HepG2 (cell line): ENCODE measurements around the gene NEUROD1. TPM values are rescaled to one million over a fixed set of nuclear protein-coding genes. Genes with fewer than 3 reads are reported as not detected.

Source experiments
- ATAC-seq: fragments of 200-7000 bp; cut with Tn5 transposase; 3 replicates; pipeline ENCODE4 v1.9.1; 2020; ENCODE audit warnings: mild to moderate bottlenecking, moderate library complexity
- BruUV-seq: library from RNA; stranded (reverse); fragments of 400-500 nt; replicated peaks from 2 replicates; lab custom pipeline; 2021; lab: Mats Ljungman, UMichigan
- CTCF ChIA-PET: fragments of 300-600 bp; formaldehyde crosslinking; extraction: SDS; loops from one replicate; lab custom pipeline; 2021; ENCODE audit warnings: low total read pairs, inconsistent platforms, low intra/inter-chr PET ratio; lab: Yijun Ruan, JAX
- POLR2A ChIA-PET: fragments of 350-600 bp; sonication (Branson Sonifier 250); formaldehyde crosslinking; loops from one replicate; lab custom pipeline; 2020; ENCODE audit warnings: antibody characterized with exemption, inconsistent platforms; lab: Yijun Ruan, JAX
- DNase-seq: peaks from one replicate; pipeline ENCODE4 v3.0.0-alpha.2; 2015; ENCODE audit warnings: low spot score
- FAIRE-seq: peaks from 3 replicates; lab custom pipeline; 2011; peaks lifted over from hg19 to GRCh38; lab: Jason Lieb, UNC
- H2AFZ ChIP-seq: one replicate; pipeline ENCODE4 v1.6.1; 2011; ENCODE audit warnings: low read length, inconsistent platforms
- H3K27ac ChIP-seq: fragments of 300-600 bp; 3 replicates; pipeline ENCODE4 v1.8.0; 2011; ENCODE audit warnings: mixed run types, mild to moderate bottlenecking, mixed read lengths, low read length, inconsistent platforms; ENCODE audit not compliant: insufficient read depth; ENCODE audit errors: extremely low read length
- H3K27me3 ChIP-seq, 2 experiments: fragments of 200-600 bp in 1 of 2; 2 replicates in 1 of 2; 3 replicates in 1 of 2; pipeline versions ENCODE4 v1.6.0 to v1.8.0; 2011; ENCODE audit warnings: low read length in 2 of 2, mild to moderate bottlenecking in 2 of 2, moderate library complexity in 2 of 2, inconsistent platforms in 1 of 2; ENCODE audit not compliant: insufficient read depth in 2 of 2, control insufficient read depth in 1 of 2
- H3K36me3 ChIP-seq, 2 experiments: fragments of 200-600 bp in 1 of 2; replicated peaks in 1 of 2; 2 replicates in 1 of 2; 3 replicates in 1 of 2; pipeline versions ENCODE4 v1.5.1 to v1.8.0; 2011; ENCODE audit warnings: low read length in 2 of 2, inconsistent platforms in 1 of 2; ENCODE audit not compliant: insufficient read depth in 2 of 2, control insufficient read depth in 1 of 2
- H3K4me1 ChIP-seq: 2 replicates; pipeline ENCODE4 v1.5.1; 2012; ENCODE audit warnings: low read length, inconsistent platforms; ENCODE audit not compliant: insufficient read depth
- H3K4me2 ChIP-seq: 2 replicates; pipeline ENCODE4 v1.6.0; 2011; ENCODE audit warnings: low read depth, low read length, inconsistent platforms
- H3K4me3 ChIP-seq, 3 experiments: fragments of 200-600 bp in 1 of 3; sonication (generic), shearing (Covaris generic) in 1 of 3; replicated peaks in 1 of 3; 2 replicates each; pipeline ENCODE4 v1.5.1; 2011 to 2016; ENCODE audit warnings: low read length in 3 of 3, inconsistent platforms in 2 of 3, low read depth in 2 of 3, mild to moderate bottlenecking in 2 of 3, control low read depth in 1 of 3, mixed read lengths in 1 of 3; ENCODE audit not compliant: insufficient read depth in 1 of 3
- H3K79me2 ChIP-seq: one replicate; pipeline ENCODE4 v1.6.1; 2011; ENCODE audit warnings: low read length, inconsistent platforms; ENCODE audit not compliant: insufficient read depth
- H3K9ac ChIP-seq: 2 replicates; pipeline ENCODE4 v1.6.0; 2011; ENCODE audit warnings: mild to moderate bottlenecking, low read depth, low read length, inconsistent platforms; ENCODE audit not compliant: insufficient read depth
- H3K9me3 ChIP-seq: 2 replicates; pipeline ENCODE4 v1.5.1; 2012; ENCODE audit warnings: mild to moderate bottlenecking, low read length
- H4K20me1 ChIP-seq: 2 replicates; pipeline ENCODE4 v1.6.0; 2011; ENCODE audit warnings: inconsistent platforms, mild to moderate bottlenecking, low read length, moderate library complexity; ENCODE audit not compliant: insufficient read depth
- CREB1 ChIP-seq, 2 experiments: fragments of 450-650 bp in 1 of 2; IDR thresholded peaks; 2 replicates each; pipeline ENCODE4 v1.6.1; 2016 to 2017; ENCODE audit warnings: control low read depth in 1 of 2, mild to moderate bottlenecking in 1 of 2, missing compliant biosample characterization in 1 of 2, missing genetic modification characterization in 1 of 2
- DMAP1 ChIP-seq: IDR thresholded peaks from 2 replicates; pipeline ENCODE4 v1.6.1; 2016
- HNF4A ChIP-seq: sonication (generic); formaldehyde crosslinking; IDR thresholded peaks from 2 replicates; pipeline ENCODE4 v1.4.0; 2020; ENCODE audit warnings: missing genetic modification reagents
- MAF1 ChIP-seq: sonication (generic); formaldehyde crosslinking; IDR thresholded peaks from 2 replicates; pipeline ENCODE4 v1.5.0; 2020; ENCODE audit warnings: missing genetic modification reagents, borderline replicate concordance
- MXD3 ChIP-seq: IDR thresholded peaks from 2 replicates; pipeline ENCODE4 v1.6.1; 2016; ENCODE audit warnings: mild to moderate bottlenecking, missing biosample characterization, missing genetic modification reagents
- SNAPC2 ChIP-seq: sonication (generic); formaldehyde crosslinking; IDR thresholded peaks from 2 replicates; pipeline ENCODE4 v1.8.1; 2022; ENCODE audit warnings: mild to moderate bottlenecking, missing genetic modification reagents
- TEAD3 ChIP-seq: optimal IDR thresholded peaks from 2 replicates; pipeline ENCODE3; 2016; ENCODE audit warnings: borderline replicate concordance
- U2AF1 ChIP-seq: fragments of 200-400 bp; formaldehyde crosslinking; optimal IDR thresholded peaks from 2 replicates; pipeline ENCODE3; 2017; ENCODE audit warnings: mild to moderate bottlenecking, low read depth, low read length
- ZNF775 ChIP-seq: sonication (generic); formaldehyde crosslinking; IDR thresholded peaks from 2 replicates; pipeline ENCODE4 v1.4.0; 2020; ENCODE audit warnings: missing genetic modification reagents, mild to moderate bottlenecking, moderate library complexity, borderline replicate concordance
- WGBS: methylation state at CpG from one replicate; pipeline ENCODE4 v1.1.6; 2017; ENCODE audit warnings: low lambda C conversion rate; 5-methylcytosine and 5-hydroxymethylcytosine counted together
- in situ Hi-C: cut with HindIII; loops from 2 replicates; pipeline ENCODE4 v1.10.0; 2017; ENCODE audit warnings: low pct_unique_long_range_greater_than_20kb; ENCODE audit not compliant: extremely low pct_ligation_motif_present
- intact Hi-C: fragments of 100-400 bp; cut with micrococcal nuclease; formaldehyde crosslinking; loops from one replicate; pipeline ENCODE4 v1.10.0; 2022; ENCODE audit not compliant: unreplicated experiment
- polyA plus RNA-seq, 8 experiments: library from polyadenylated mRNA; depleted of rRNA in 3 of 8; stranded (reverse) in 7 of 8; unstranded in 1 of 8; fragments of >200 nt; fragmentation: Illumina TruSeq in 4 of 8; extraction: Trizol in 4 of 8; gene quantifications; 2 replicates each; pipeline versions ENCODE4 v1.2.1 to v1.2.3, GENCODE V29; 2011 to 2016; ENCODE audit warnings: low read depth in 4 of 8, missing spikeins in 1 of 8, mixed read lengths in 1 of 8; ENCODE audit not compliant: insufficient read depth in 1 of 8
- total RNA-seq, 5 experiments: library from RNA; depleted of rRNA; stranded (reverse); fragments of >200 nt; fragmentation: Illumina TruSeq; extraction: Trizol; gene quantifications; 2 replicates each; pipeline ENCODE4 v1.2.3, GENCODE V29; 2016; ENCODE audit warnings: low read depth in 1 of 5

Gene NEUROD1
- total and polyA plus RNA-seq, 2 of the 13 experiments (the other 11 are each of a cell fraction or from before 2014, with no cell fraction given), result not detected

GRCh38 chr2:181724662-181725061 lies 44.3 kb upstream of the NEUROD1 start:
- ChIA-PET CTCF (no interaction called here), POLR2A (no interaction called here)
- Histone ChIP-seq H3K36me3 (no peaks in the 10 kb centered on the region), H3K9me3 (peaks cover 11% of the 10 kb centered on the region; the same call in 1 of the 2 replicates), H3K4me3 (no peak overlapping the region), H2AFZ (no peak overlapping the region), H3K79me2 (no peaks in the 10 kb centered on the region), H4K20me1 (no peaks in the 10 kb centered on the region), H3K4me2 (no peak overlapping the region), H3K4me1 (no peaks in the 10 kb centered on the region), H3K9ac (no peak overlapping the region), H3K27ac (no peak overlapping the region), H3K27me3 (no peaks in the 10 kb centered on the region)
- FAIRE-seq (no peak), ATAC-seq (no peak), DNase-seq (no peak)
- intact Hi-C loops, result no loop called here
- in situ Hi-C loops, result loop anchor here (25.0 kb wide), 1 partner anchor 1612 kb away; no protein-coding TSS in a partner anchor
- no TSS peak for BruUV-seq
- TF ChIP-seq U2AF1 (no peak), CREB1 (IDR thresholded peaks at IDR 0.05) (no peak), CREB1 (CRISPR knock-in tag; IDR thresholded peaks at IDR 0.05) (no peak)

- H2AFZ ChIP-seq, result no peak overlapping the region
- no peak overlapping the region for H3K4me2 ChIP-seq
- intact Hi-C loops, result no loop called here
- POLR2A ChIA-PET, result no interaction called here
- DNase-seq, result no peak
- H4K20me1 ChIP-seq, result no peaks in the 10 kb centered on the region
- H3K9me3 ChIP-seq, result peaks cover 7% of the 10 kb centered on the region; the same call in 1 of the 2 replicates
- no peak for FAIRE-seq
- TF ChIP-seq ZNF775 (CRISPR knock-in tag) (no peak), HNF4A (no peak), MXD3 (no peak), TEAD3 (CRISPR knock-in tag) (no peak), MAF1 (CRISPR knock-in tag) (no peak), SNAPC2 (CRISPR knock-in tag) (no peak), DMAP1 (CRISPR knock-in tag) (no peak)
- H3K27ac ChIP-seq, result no peak overlapping the region
- no peak overlapping the region for H3K4me3 ChIP-seq
- no peak for ATAC-seq
- in situ Hi-C loops, result loop anchor here (25.0 kb wide), 1 partner anchor 1611 kb away; no protein-coding TSS in a partner anchor
- WGBS, result 13% methylated on average over 2 of the region's 2 CpGs
- CTCF ChIA-PET, result no interaction called here
- no peaks in the 10 kb centered on the region for H3K27me3 ChIP-seq
- H3K36me3 ChIP-seq, result no peaks in the 10 kb centered on the region
- H3K4me1 ChIP-seq, result no peaks in the 10 kb centered on the region
- no peaks in the 10 kb centered on the region for H3K79me2 ChIP-seq
- no peak overlapping the region for H3K9ac ChIP-seq
- no TSS peak for BruUV-seq
These were observed 43.4 kb upstream of the NEUROD1 start for GRCh38 chr2:181723731-181724130.
